ENCODE measurements around the gene CCDC171.

- TF ChIP-seq, protein P1, sequence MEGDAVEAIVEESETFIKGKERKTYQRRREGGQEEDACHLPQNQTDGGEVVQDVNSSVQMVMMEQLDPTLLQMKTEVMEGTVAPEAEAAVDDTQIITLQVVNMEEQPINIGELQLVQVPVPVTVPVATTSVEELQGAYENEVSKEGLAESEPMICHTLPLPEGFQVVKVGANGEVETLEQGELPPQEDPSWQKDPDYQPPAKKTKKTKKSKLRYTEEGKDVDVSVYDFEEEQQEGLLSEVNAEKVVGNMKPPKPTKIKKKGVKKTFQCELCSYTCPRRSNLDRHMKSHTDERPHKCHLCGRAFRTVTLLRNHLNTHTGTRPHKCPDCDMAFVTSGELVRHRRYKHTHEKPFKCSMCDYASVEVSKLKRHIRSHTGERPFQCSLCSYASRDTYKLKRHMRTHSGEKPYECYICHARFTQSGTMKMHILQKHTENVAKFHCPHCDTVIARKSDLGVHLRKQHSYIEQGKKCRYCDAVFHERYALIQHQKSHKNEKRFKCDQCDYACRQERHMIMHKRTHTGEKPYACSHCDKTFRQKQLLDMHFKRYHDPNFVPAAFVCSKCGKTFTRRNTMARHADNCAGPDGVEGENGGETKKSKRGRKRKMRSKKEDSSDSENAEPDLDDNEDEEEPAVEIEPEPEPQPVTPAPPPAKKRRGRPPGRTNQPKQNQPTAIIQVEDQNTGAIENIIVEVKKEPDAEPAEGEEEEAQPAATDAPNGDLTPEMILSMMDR (IDR thresholded peaks at IDR 0.05; ENCODE audit: insufficient read depth, low read length), result no peak
- TF ChIP-seq, protein P2, sequence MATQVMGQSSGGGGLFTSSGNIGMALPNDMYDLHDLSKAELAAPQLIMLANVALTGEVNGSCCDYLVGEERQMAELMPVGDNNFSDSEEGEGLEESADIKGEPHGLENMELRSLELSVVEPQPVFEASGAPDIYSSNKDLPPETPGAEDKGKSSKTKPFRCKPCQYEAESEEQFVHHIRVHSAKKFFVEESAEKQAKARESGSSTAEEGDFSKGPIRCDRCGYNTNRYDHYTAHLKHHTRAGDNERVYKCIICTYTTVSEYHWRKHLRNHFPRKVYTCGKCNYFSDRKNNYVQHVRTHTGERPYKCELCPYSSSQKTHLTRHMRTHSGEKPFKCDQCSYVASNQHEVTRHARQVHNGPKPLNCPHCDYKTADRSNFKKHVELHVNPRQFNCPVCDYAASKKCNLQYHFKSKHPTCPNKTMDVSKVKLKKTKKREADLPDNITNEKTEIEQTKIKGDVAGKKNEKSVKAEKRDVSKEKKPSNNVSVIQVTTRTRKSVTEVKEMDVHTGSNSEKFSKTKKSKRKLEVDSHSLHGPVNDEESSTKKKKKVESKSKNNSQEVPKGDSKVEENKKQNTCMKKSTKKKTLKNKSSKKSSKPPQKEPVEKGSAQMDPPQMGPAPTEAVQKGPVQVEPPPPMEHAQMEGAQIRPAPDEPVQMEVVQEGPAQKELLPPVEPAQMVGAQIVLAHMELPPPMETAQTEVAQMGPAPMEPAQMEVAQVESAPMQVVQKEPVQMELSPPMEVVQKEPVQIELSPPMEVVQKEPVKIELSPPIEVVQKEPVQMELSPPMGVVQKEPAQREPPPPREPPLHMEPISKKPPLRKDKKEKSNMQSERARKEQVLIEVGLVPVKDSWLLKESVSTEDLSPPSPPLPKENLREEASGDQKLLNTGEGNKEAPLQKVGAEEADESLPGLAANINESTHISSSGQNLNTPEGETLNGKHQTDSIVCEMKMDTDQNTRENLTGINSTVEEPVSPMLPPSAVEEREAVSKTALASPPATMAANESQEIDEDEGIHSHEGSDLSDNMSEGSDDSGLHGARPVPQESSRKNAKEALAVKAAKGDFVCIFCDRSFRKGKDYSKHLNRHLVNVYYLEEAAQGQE (IDR thresholded peaks at IDR 0.05; ENCODE audit: insufficient replicate concordance, low read depth), result no peak
- no peak for TF ChIP-seq GABPA (IDR thresholded peaks at IDR 0.05; ENCODE audit: low read depth)
These were observed 332.6 kb downstream of the CCDC171 start for GRCh38 chr9:15885464-15885863.

All from HL-60 (cell line).